Activated T-cell treated with anti-CD3 and anti-CD28 coated beads, Interleukin-2, amount 50 U/mL, for 48 hours (primary cell): ENCODE measurements around the gene BTF3L4.
"Not testable (repeated sequence)": the region's sequence is repeated elsewhere in the genome, so short reads cannot be mapped to it uniquely, and the experiment has no call there.

Experiments used
- DNase-seq, 2 experiments: peaks; one replicate each; pipeline ENCODE4 v3.0.0-alpha.2; 2020

The BTF3L4 gene

DNA sequence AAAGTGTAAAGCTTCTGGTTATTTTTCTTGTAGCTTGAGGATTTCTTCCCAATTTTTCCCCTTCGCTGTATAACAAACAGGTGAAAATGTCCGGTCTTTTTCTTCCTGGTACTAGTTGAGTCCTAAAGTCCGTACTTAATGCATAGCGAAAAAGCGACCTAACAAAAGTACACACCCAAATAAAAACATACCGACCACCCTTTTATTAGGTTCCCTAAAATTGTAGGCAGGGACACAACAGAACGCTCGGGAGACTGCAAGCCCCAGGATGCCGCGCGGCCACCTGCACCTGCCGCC lies 281 bp upstream of the BTF3L4 start:
- no peak for DNase-seq

DNA sequence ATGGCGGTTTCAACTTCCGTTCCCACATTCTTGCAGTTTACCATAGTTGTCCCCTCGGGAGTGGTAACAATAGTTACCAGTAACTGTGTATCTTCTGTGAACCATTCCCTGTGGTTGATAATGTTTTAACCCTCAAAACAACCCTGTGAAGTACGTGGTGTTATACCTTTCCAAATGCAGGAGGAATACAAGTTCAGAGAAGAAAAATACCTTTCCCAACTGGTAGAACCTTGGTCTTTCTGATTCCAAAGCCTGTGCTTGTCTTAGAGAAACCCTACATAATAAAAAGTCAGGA lies 789 bp downstream of the BTF3L4 start:
- no peak for DNase-seq

DNA sequence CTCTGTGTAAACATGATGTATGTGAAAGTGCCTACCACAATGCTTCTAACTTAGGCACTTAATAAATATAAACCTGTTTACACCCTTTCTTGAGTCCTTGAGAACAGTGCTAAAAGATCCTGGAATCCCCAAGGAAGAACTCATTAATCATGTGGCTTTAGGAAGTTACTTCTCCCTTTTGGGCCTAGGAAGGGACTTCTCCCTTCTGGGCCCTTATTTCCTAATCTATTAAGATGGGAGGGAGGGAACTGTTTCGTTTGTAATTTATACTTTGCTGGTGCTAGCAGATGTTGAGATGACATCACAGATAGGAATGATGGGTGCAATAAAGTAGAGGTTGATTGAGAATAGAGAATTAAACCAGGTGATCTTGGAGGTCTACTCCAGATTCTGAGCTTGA lies 1.2 kb downstream of the BTF3L4 start:
- DNase-seq, result no peak

DNA sequence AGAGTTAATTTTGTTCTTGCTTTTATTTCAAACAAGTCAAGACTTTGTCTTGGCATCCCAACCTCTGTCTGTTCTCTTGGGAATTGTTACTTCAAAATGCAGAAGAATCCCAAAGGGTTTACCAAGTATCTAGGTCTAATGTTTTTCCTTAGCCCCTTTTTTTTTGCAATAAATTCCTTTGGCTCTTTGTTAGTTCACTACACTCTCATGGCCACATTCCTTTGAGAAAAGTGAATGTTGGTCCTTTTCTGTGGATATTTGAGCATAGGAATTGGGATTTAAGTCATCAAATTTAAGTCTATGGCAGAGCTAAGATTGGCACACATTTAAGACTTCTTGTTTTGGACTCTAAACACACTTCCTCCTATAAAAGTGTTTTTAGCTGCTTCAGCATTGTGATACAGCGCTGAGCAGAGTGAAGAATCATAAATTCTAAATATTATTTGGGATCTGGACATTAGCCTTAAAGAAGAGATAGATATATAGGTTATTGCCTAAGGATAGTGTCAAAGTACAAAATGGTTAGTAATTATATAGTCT lies 1.9 kb downstream of the BTF3L4 start:
- no peak for DNase-seq

DNA sequence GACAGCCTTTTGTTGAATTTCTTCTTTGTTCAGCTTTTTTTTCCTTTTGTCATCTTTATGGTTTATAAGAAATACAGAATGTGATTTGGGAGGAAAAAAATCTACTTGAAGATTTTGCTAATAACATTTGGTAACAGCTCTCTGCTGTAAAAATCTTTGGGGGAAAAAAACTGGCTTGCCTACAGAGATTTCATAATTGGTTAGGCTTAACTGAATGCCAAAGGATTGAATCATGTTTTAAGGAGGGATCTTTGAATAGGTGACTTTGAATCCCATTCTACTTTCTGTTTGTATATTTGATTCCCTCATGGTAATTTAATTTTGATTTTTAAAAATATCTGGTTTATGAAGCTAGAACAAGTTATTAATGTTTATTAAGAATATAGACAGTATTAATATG lies 3.2 kb downstream of the BTF3L4 start:
- no peak for DNase-seq

DNA sequence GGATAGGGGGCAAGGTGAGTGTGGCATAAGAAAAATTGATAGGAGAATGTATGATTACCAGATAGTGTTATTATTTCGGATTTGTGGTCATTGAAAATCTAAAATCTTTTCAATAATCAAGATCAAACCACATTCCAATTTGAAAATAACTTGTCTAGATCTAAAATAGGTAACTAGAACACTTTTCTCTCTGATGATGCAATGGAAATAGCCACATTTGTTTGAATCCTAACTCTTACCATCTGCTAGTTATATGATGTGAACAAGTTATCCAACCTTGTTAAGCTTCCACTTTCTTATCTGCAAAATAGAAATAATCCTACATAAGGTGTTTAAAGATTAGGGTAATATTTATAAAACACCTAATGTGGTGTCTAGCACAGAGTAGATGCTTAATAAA lies 3.8 kb downstream of the BTF3L4 start:
- DNase-seq, result no peak

DNA sequence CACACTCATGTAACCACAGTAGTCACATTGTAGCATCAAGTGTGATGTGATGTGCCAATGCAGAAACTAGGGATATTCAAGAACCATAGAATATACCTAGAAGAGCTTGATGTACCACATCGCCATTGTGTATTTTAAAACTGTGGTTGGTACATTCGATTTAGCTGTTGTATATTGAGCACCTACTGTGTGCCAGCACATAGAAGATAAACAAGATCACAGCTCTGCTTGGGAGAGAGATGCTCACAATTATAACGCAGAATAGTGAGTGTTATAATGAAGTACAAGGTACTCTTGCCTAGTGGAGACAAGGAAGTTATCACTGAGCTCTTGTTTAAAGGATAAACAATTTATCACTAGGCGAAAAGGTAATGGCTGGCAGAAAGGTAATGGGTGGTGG lies 4.7 kb downstream of the BTF3L4 start:
- no peak for DNase-seq

DNA sequence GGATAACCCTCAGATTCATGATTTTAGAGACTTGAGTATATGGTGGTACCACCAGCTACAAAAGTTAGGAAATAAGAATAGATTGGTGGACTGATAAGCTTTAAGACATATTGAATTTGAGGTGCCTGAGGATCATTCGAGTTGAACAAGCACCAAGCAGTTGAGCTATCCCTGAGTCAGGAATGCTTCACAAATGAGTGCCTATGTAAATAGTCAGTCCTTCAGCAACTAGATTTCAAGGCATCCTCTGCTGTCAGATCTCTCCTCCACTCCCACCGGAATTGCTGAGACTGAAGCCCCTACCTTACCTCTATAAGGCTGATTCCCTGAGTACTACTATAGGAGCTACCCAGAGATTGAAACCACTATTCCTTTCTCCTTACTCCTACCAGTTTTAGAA lies 7.1 kb downstream of the BTF3L4 start:
- no peak for DNase-seq

DNA sequence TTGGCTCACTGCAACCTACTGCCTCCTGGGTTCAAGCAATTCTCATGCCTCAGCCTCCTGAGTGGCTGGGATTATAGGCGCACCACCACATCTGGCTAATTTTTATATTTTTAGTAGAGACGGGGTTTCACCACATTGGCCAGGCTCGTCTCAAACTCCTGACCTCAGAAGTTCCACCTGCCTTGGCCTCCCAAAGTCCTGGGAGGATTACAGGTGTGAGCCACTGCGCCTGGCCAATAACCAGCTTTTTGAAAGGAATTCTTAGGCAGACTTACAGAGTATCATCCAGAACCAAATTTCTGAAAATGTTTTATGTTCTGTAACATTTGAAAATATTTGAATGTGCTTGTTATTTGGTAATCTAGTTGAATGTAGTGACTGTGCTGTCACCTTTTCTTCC lies 14.6 kb downstream of the BTF3L4 start:
- no peak for DNase-seq

DNA sequence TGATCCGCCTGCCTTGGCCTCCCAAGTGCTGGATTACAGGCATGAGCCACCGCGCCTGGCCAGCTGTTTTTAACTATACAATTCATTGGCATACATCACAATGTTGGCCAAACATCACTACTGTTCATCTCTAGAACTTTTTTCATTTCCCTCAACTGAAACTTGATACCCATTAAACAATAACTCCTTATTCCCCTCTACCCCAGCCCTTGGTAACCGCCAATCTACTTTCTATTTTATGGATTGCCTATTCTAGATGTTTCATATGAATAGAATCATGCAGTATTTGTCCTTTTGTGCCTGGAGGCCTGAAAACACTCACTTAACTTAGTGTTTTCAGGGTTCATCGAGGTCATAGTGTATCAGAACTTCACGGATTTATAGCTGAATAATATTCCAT lies 16.2 kb downstream of the BTF3L4 start:
- no peak for DNase-seq

DNA sequence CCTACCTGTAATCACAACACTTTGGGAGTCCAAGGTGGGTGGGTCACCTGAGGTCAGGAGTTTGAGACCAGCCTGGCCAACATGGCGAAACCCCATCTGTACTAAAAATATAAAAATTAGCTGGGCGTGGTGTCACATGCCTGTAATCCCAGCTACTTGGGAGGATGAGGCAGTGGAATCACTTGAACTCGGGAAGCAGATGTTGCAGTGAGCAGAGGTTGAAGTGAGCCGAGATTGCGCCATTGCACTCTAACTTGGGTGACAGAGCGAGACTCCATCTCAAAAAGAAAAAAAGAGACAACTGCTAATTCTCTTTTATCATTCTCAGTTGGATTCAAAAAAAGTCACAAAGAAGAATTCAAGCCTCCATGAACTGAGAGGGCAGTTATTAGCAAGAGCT lies 21.2 kb downstream of the BTF3L4 start:
- not testable (repeated sequence) for DNase-seq

DNA sequence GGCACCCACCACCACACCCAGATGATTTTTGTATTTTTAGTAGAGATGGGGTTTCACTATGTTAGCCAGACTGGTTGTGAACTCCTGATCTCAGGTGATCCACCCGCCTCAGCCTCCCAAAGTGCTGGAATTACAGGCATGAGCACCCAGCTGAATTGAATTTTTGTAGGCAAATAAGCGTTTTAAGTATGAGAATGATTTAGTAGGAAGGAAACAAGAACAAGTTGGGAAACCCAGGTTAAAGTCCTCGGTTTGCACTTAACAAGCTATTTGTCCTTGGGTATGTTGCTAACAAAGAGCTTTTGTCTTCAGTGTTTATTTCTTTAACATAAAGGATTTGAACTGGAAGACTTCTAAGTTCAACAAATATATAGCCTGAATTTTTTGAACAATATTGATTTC lies 23.9 kb downstream of the BTF3L4 start:
- no peak for DNase-seq

DNA sequence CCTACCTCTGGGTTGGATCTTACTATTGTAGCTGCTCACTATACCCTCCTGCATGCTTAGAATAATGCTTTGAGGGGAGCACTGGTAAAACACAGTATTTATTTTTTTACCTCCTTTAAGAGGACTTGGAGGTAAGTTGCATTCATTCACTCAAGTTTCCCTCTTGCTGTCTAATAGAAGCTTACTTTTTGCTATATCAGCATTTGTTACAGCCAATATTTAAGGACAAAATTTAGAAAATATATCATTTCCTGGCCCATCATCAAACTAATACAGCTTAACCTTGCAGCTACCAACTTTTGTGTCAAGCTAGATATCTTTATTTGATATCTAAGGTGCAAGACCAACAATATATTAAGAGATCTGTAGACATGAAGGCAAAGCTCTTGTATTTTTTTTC lies 31.8 kb downstream of the BTF3L4 start:
- DNase-seq, result not testable (repeated sequence)

DNA sequence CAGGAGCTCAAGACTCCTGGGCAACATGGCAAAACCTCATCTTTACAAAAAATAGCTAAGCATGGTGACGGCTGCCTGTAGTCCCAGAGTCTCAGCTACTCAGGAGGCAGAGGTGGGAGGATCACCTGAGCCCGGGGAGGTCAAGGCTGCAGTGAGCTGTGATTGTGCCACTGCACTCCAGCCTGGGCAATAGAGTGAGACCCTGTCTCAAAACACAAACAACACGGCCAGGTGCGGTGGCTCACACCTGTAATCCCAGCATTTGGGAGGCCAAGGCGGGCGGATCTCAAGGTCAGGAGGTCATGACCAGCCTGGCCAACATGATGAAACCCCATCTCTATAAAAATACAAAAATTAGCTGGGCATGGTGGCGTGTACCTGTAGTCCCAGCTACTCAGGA lies 38.2 kb downstream of the BTF3L4 start:
- not testable (repeated sequence) for DNase-seq

DNA sequence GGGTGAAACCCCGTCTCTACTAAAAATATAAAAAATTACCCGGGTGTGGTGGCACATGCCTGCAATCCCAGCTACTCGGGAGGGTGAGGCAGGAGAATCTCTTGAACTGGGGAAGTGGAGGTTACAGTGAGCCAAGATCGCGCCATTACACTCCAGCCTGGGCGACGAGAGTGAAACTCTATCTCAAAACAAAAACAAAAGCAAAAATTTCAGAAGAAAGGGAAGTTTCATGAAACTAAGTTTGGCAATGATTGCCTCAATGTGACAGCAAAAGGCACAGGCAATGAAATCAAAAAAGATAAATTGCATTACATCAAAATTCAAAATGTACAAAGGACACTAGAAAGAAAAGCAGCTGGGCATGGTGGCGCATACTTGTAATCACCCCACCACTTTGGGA lies 40.1 kb downstream of the BTF3L4 start:
- no peak for DNase-seq

DNA sequence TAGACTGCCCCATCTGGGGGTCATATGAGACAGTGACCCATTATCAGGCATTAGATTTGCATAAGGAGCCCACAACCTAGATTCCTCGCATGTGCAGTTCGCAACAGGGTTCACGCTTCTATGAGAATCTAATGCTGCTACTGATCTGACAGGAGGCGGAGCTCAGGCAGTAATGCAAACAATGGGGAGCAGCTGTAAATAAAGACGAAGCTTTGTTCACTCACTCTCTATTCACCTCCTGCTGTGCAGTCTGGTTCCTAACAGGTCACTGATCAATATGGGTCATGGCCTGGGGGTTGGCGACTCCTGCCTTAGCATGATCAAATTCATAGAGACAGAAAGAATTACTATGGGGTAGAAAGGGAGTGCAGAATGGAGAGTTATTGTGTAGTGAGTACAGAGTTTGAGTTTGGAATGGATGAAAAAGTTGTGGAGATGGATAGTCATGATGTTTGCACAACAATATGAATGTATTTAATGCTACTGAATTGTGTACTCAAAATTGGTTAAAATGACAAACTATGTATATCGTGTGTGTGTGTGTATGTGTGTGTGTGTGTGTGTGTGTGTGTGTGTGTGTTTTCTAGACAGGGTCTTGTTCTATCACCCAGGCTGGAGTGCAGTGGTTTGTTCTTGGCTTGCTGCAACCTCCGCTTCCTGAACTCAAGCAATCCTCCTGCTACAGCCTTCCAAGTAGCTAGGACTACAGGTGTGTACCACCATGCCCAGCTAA lies 42.2 kb downstream of the BTF3L4 start:
- DNase-seq, result no peak

DNA sequence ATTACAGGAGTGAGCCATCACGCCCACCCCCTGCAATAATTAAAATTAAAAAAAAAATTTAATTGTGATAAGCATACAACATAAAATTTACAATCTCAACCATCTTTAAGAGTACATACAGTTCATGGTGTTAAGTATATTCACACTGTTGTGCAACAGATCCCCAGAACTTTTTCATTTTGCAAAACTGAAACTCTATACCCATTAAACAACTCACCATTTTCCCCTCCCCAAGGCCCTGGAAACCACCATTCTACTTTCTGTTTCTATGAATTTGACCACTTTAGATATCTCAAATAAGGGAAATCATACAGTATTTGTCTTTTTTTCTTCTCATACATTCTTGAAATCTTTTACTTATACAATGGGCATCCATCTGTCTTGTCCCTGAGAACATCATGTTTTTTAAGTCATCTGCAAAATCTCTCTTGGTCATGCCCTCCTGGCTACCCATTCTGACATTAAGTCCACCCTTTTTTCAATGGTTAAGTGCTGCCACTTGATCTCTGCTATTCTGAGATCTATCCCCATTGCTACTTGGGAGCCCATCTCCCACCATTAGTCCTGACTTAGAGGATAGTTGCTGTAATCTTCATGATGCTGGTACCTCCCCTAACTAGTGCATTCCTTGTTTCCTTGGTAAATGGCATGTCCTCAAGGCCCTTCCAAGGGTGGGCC lies 46.4 kb downstream of the BTF3L4 start:
- DNase-seq, result no peak

DNA sequence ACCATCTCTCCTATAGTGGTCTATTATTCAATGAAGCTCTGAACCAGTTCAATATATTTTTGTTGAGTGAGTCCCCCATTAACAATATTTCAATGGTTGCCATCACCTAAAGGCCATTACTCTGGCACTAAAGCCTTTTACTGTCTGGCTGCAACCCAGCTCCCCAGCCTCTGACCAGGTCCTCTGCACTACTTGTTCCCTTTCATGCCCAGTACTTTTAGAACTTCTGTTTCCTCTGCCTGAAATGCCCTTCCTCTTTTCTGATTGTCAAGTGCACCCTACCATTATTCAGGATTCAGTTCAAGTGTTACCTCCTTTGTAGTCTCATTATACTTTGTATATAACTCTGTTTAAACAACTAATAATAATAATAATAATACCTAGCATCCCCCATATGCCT lies 55.4 kb downstream of the BTF3L4 start:
- no peak for DNase-seq

DNA sequence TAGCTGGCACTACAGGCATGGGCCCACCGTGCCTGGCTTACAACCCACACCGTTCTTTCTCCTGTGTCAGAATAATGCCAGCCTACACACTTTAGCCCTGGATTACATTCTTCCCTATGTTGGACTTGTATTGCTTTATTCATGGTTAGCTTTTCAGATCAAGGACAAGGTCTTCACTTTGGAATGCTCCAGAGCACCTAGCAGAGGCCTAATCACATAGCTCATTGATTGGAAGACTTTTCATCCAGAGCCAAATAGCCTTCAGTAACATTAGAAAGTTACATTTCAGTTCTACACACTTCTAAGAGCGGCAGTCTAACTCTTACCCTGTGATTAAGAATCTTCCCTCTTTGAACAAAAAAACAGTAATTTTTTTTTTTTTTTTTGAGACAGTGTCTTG lies 56.4 kb downstream of the BTF3L4 start:
- no peak for DNase-seq

DNA sequence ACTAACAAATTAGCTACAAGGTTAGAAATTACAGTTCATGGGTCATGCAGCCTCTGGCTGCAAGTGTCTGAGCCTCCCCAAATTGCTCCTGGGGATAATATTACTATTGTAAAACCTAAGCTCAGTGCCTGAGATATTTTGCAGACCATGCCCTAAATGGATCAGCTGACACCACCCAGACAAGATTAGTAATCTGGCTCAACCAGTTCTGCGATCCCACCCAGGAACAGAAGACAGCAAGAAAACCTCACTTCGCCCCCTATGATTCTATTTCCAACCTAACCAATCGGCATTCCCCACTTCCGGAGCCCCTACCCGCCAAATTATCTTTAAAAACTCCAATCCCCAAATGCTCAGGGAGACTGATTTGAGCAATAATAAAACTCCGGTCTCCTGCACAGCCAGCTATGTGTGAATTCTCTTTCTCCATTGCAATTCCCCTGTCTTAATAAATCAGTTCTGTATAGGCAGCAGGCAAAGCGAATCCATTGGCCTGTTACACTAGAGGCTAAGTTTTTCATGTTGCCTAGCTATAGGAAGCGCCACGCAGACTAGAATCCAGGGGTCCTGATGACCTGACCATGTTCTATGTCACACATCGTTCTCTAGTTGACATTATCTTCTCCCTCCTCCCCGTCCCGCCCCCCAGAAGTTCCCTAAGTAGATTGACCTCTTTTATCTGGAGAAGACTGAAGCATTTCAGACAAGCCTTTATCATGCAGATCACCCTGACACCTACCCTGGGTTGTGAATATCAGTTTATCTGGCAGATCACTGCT lies 63.4 kb downstream of the BTF3L4 start:
- no peak for DNase-seq

DNA sequence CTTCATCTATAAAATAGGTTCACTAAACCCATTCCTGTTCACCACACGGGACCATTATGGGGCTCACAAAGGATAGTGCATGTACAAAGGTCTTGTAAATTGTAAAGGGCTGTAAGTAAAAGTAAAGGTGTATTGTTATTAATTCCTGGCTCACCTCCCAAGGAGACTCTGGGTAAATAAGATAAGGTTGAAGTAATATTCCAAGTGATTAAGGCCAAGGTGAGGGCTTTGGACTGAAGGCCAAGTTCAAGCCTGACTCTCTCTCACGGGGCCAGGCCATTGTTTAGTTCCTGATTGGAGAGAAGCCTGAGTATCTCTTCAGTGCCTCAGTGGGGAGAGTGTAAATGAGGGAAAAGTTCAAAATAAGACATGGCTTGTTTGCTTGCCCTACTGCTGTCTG lies 66.3 kb downstream of the BTF3L4 start:
- no peak for DNase-seq

DNA sequence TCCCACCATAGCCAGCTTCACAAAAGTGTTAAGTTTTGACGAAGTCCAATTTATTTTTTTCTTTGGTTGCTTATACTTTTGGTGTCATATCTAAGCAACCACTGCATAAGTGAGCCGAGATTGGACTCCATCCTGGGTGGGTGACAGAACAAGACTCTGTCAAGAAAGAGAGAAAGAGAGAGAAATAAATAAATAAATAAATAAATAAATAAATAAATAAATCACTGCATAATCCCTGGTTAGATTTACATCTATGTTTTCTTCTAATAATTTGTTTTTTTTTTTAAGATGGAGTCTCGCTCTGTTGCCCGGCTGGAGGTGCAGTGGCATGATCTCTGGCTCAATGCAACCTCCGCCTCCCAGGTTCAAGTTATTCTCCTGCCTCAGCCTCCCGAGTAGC lies 67.5 kb downstream of the BTF3L4 start:
- no peak for DNase-seq

DNA sequence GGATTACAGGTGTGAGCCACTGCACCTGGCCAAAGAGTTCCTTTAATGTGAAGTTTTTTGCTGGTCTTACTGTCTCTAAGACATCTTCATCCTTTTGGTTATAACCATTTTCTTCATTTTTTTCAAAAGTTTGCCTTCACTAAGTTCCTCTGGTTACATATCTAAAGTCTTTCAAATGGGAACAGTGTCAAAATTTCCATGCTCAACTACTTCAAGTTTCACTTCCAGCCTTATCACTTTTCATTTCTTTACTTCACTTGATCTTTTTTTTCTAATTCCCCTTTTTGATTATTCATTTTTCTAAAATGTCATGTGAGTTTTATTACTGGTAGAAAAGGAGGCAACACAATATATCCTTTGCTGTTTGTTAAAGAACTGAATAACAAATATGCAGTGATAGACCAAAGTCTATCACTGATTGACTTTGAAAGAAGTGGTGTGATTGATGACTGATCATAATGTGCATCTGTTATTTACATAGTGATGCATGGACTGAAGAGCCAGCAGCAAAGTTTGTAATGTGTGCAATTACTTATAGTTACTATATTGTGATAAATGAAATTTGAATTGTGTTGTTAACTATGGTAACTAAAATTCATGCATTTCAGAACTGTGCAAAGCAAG lies 69.8 kb downstream of the BTF3L4 start:
- DNase-seq, result no peak
